GM23338 (cell line): ENCODE data around the gene SPDYA. TPM values are rescaled to one million over a fixed set of nuclear protein-coding genes. Genes with fewer than 3 reads are reported as not detected.

Experiments used
- ETS1 ChIP-seq: IDR thresholded peaks from 2 replicates; pipeline ENCODE4 v1.6.1; 2016; ENCODE audit warnings: antibody characterized with exemption
- REST ChIP-seq: IDR thresholded peaks from one replicate; pipeline ENCODE4 v1.6.1; 2018; ENCODE audit warnings: antibody characterized with exemption; ENCODE audit not compliant: unreplicated experiment
- ZNF114 ChIP-seq: fragments of 250-450 bp; sonication (Bioruptor Pico); IDR thresholded peaks from 2 replicates; pipeline ENCODE4 v1.5.0; 2020; ENCODE audit warnings: mild to moderate bottlenecking, moderate library complexity
- ZNF331 ChIP-seq: fragments of 250-450 bp; sonication (Bioruptor Pico); IDR thresholded peaks from 2 replicates; pipeline ENCODE4 v1.5.0; 2020; ENCODE audit warnings: low read depth, mild to moderate bottlenecking, moderate library complexity
- ZNF462 ChIP-seq: fragments of 250-450 bp; sonication (Bioruptor Pico); IDR thresholded peaks from 2 replicates; pipeline ENCODE4 v1.5.0; 2020; ENCODE audit warnings: mild to moderate bottlenecking, moderate library complexity
- polyA plus RNA-seq: library from polyadenylated mRNA; unstranded; fragments of >200 nt; fragmentation: Nextera tagmentation; extraction: Ambion mirVana; gene quantifications from 2 replicates; pipeline ENCODE4 v1.2.1, GENCODE V29; 2016
- total RNA-seq: library from RNA; depleted of rRNA; stranded (reverse); fragments of >200 nt; shearing (Covaris generic); gene quantifications from 2 replicates; pipeline ENCODE4 v1.2.3, GENCODE V29; 2014; rRNA removed

Gene SPDYA
- total and polyA plus RNA-seq, 2 experiments from 2014 or later: 0.42 to 4.0 TPM

- TF ChIP-seq ZNF462 (CRISPR knock-in tag) (no peak), REST (no peak), ZNF114 (CRISPR knock-in tag) (no peak), ZNF331 (no peak), ETS1 (no peak)
Measured at GRCh38 chr2:28898048-28898447, 87.4 kb downstream of the SPDYA start (continued).

Other genes with a start within 250 kb of the SPDYA start
- gene PPP1CB, start 59.0 kb upstream of the SPDYA start, total RNA-seq: 118 and 146 TPM in 2 replicates
- 90.7 and 103 TPM in 2 replicates for gene PPP1CB, start 59.0 kb upstream of the SPDYA start, polyA plus RNA-seq
- gene TRMT61B, start 59.5 kb downstream of the SPDYA start, total RNA-seq: 34.7 and 51.9 TPM in 2 replicates
- 52.7 and 60.1 TPM in 2 replicates for gene TRMT61B, start 59.5 kb downstream of the SPDYA start, polyA plus RNA-seq
- gene WDR43, start 83.8 kb downstream of the SPDYA start, total RNA-seq: 112 and 140 TPM in 2 replicates
- 101 and 103 TPM in 2 replicates for gene WDR43, start 83.8 kb downstream of the SPDYA start, polyA plus RNA-seq
- gene TOGARAM2, start 170.5 kb downstream of the SPDYA start, total RNA-seq: 0.47 and 1.8 TPM in 2 replicates
- 1.8 and 2.4 TPM in 2 replicates for gene TOGARAM2, start 170.5 kb downstream of the SPDYA start, polyA plus RNA-seq